Measurements from ENCODE around the gene PACSIN2.

The PACSIN2 gene

GRCh38 chr22:42857845-42858481, 157.0 kb downstream of the PACSIN2 start:
- no peak for DNase-seq (ENCODE audit: low read depth)

GRCh38 chr22:42856865-42857704, 157.9 kb downstream of the PACSIN2 start, which contains the start of gene ARFGAP3:
TSS of gene ARFGAP3 (minus strand) at chr22:42857273. CDS start at chr22:42857182, 91 bp downstream.
- DNase-seq (ENCODE audit: low read depth): peak; percentile 91

- peak; percentile 33 for DNase-seq (ENCODE audit: low read depth)
Measured at GRCh38 chr22:42856179-42856864, 158.6 kb downstream of the PACSIN2 start.

GRCh38 chr22:42855721-42856120, 159.2 kb downstream of the PACSIN2 start:
- no peak for DNase-seq (ENCODE audit: low read depth)

GRCh38 chr22:42855211-42855610, 159.7 kb downstream of the PACSIN2 start:
- DNase-seq (ENCODE audit: low read depth): no peak

- DNase-seq (ENCODE audit: low read depth): no peak
Measured at GRCh38 chr22:42848941-42849550, 165.9 kb downstream of the PACSIN2 start.

- DNase-seq (ENCODE audit: low read depth): no peak
Measured at GRCh38 chr22:42847110-42847509, 167.8 kb downstream of the PACSIN2 start.

- DNase-seq (ENCODE audit: low read depth): no peak
Measured at GRCh38 chr22:42844756-42845155, 170.2 kb downstream of the PACSIN2 start.

GRCh38 chr22:42842658-42843370, 172.1 kb downstream of the PACSIN2 start:
- no peak for DNase-seq (ENCODE audit: low read depth)

GRCh38 chr22:42841444-42841843, 173.5 kb downstream of the PACSIN2 start:
- no peak for DNase-seq (ENCODE audit: low read depth)

- no peak for DNase-seq (ENCODE audit: low read depth)
Measured at GRCh38 chr22:42837556-42837955, 177.4 kb downstream of the PACSIN2 start.

- DNase-seq (ENCODE audit: low read depth): no peak
Measured at GRCh38 chr22:42836026-42836425, 178.9 kb downstream of the PACSIN2 start.

GRCh38 chr22:42834177-42834949, 180.6 kb downstream of the PACSIN2 start:
- no peak for DNase-seq (ENCODE audit: low read depth)

- no peak for DNase-seq (ENCODE audit: low read depth)
Measured at GRCh38 chr22:42833104-42833503, 181.8 kb downstream of the PACSIN2 start.

- no peak for DNase-seq (ENCODE audit: low read depth)
Measured at GRCh38 chr22:42831712-42832111, 183.2 kb downstream of the PACSIN2 start.

GRCh38 chr22:42830161-42830560, 184.8 kb downstream of the PACSIN2 start:
- DNase-seq (ENCODE audit: low read depth): no peak

GRCh38 chr22:42829302-42829701, 185.6 kb downstream of the PACSIN2 start:
- no peak for DNase-seq (ENCODE audit: low read depth)

GRCh38 chr22:42825796-42826195, 189.2 kb downstream of the PACSIN2 start:
- no peak for DNase-seq (ENCODE audit: low read depth)

- DNase-seq (ENCODE audit: low read depth): no peak
Measured at GRCh38 chr22:42821386-42821785, 193.6 kb downstream of the PACSIN2 start.

- no peak for DNase-seq (ENCODE audit: low read depth)
Measured at GRCh38 chr22:42820045-42820763, 194.7 kb downstream of the PACSIN2 start.

Data from stimulated activated CD8-positive, alpha-beta memory T cell treated with anti-CD3 and anti-CD28 coated beads, Interleukin-4, amount 100 ng/mL, for 24 hours (primary cell).